Heart left ventricle (tissue), 13 donors: ENCODE data around the gene MGA.

Source experiments
- CTCF ChIP-seq, 12 donors: fragments of 200-600 bp; sonication (generic) in 4 of 12; IDR thresholded peaks; one replicate each; pipeline versions ENCODE4 v1.5.0 to v1.8.0; 2018 to 2022; ENCODE audit warnings: antibody characterized with exemption in 12 of 12, mild to moderate bottlenecking in 5 of 12
- POLR2A ChIP-seq, 2 donors: fragments of 450-650 bp; IDR thresholded peaks; one replicate each; pipeline ENCODE4 v1.6.1; 2017; ENCODE audit warnings: antibody characterized with exemption in 2 of 2, mild to moderate bottlenecking in 2 of 2, moderate library complexity in 2 of 2
- donor health status: ischemic (EF 13 %, LVEDD 7.1; RV severe dilation, severe dysfunction).
- donor health status: DM: no; HTN: yes; CAD: no.
- donor health status: DM: no; HTN: no; CAD: no.
- donor health status: ischemic (EF 25% LVEDD 6.9; RV normal size, moderate dysfunction).
- donor health status: ischemic (EF 25% LVEDD 5.7; RV mildly dilated, moderate dysfunction).
- donor health status: ischemic (EF 35%, LVEDD 5.7; RV mildly dilated, moderate dysfunction).
- donor health status: nonischemic (EF 11% LVEDD 7.7; RV severe dilation, severe dysfunction).
- donor health status: DM: yes; HTN: yes; CAD: no.
- donor health status: PGD.
- donor health status: ischemic (EF 29% LVEDD 5.4; RV normal size, mild dysfunction).
- donor health status: nonischemic (EF 23%, LVEDD 6.1; RV moderate dilation, normal function).

GRCh38 chr15:41659190-41659589, 1.0 kb upstream of the MGA start:
- TF ChIP-seq CTCF (IDR thresholded peaks at IDR 0.05) (no peak), POLR2A (IDR thresholded peaks at IDR 0.05) (no peak)
